ENCODE data around the gene SRGAP3. TPM values are rescaled to one million over a fixed set of nuclear protein-coding genes. Genes with fewer than 3 reads are reported as not detected.

SRGAP3 gene
- total RNA-seq, 2 donors from 2014 or later, result 5.7 to 6.1 TPM

DNA sequence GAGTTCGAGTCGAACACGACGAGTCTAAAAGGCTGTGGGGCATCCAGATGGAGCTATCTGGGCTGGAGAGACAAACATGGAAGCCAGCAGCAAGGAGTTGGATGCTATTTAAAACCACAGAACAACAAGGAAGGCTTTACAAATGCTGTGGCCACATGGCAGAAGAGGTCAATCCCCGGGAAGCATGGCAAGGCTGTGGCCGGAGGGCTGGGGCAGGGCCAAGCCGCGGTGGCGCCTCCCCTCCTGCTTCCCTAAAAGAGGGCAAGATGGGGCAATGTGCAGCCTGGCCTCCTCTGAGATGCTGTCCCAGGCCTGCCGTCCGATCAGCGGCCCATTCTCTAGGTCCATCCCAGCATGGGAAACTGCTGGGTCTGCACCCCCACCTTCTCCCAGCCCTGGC lies 139.1 kb downstream of the SRGAP3 start:
- TF ChIP-seq, protein P1, sequence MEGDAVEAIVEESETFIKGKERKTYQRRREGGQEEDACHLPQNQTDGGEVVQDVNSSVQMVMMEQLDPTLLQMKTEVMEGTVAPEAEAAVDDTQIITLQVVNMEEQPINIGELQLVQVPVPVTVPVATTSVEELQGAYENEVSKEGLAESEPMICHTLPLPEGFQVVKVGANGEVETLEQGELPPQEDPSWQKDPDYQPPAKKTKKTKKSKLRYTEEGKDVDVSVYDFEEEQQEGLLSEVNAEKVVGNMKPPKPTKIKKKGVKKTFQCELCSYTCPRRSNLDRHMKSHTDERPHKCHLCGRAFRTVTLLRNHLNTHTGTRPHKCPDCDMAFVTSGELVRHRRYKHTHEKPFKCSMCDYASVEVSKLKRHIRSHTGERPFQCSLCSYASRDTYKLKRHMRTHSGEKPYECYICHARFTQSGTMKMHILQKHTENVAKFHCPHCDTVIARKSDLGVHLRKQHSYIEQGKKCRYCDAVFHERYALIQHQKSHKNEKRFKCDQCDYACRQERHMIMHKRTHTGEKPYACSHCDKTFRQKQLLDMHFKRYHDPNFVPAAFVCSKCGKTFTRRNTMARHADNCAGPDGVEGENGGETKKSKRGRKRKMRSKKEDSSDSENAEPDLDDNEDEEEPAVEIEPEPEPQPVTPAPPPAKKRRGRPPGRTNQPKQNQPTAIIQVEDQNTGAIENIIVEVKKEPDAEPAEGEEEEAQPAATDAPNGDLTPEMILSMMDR (IDR thresholded peaks at IDR 0.05), result no peak
- intact Hi-C loops (cut with DNase I), result no loop called here
- no peaks in the 10 kb centered on the region for H3K4me1 ChIP-seq
- no peaks in the 10 kb centered on the region for H3K27me3 ChIP-seq
- no peak for DNase-seq
- no peak overlapping the region for H3K27ac ChIP-seq
- no peaks in the 10 kb centered on the region for H3K9me3 ChIP-seq
- no peak overlapping the region for H3K9ac ChIP-seq (ENCODE audit: low read depth in 2 of 2, low read length in 2 of 2)
- H3K36me3 ChIP-seq, result no peaks in the 10 kb centered on the region
- H3K4me3 ChIP-seq, result no peak overlapping the region

DNA sequence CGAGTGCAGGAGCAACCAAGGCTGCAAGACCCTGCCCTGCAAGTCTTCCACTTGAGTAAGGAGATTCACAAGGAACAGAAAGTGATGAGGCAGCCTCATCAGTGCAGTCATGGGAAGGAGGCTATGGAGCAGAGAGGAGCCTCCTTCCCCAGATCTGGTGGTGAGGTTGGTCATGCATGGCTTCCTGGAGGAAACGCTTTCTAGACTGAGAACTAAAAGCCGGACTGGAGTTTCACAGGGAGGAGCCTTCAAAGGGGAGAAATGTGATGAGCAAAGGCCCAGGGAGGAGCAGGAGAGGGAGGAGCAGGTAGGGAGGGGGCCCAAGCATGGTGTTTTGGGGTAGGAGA lies 139.9 kb downstream of the SRGAP3 start:
- no peak overlapping the region for H3K9ac ChIP-seq (ENCODE audit: low read depth in 2 of 2, low read length in 2 of 2)
- intact Hi-C loops (cut with DNase I), result no loop called here

DNA sequence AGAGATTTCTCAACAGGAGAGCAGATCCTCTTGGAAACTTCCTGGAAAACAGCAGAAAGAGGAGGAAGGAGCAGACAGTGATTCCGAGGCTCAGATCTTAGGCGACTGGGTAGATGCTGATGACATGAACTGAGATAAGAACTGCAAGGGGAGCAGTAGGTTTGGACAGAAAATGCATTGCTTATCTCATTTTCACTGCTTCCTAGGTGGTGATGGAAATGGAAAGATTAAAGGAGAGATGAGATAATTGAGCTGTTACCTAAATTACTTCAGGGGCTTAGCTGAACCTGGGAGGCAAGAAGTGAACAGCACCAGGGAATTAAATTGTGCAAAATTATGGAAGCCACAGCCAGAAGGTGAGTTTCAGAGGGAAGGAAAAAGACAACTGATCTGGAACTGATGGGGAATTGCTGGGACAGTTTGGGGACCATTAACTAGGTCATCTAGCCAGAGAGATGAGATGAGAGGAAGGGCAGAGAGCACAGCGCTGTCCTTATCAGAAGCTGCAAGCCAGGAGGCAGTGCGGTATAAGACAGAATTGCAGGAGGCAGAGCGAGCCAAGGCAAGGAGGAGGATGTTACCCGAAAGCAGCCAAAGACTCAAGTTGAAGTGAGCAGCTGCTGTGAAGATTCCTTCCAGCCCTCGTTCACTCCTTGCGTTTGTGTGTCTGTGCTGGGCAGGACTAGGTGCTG lies 140.4 kb downstream of the SRGAP3 start:
- Histone ChIP-seq H3K36me3 (no peaks in the 10 kb centered on the region), H3K4me1 (no peaks in the 10 kb centered on the region), H3K27me3 (no peaks in the 10 kb centered on the region), H3K4me3 (no peak overlapping the region), H3K9me3 (no peaks in the 10 kb centered on the region), H3K27ac (no peak overlapping the region), H3K9ac (ENCODE audit: low read depth in 2 of 2, low read length in 2 of 2) (no peak overlapping the region)
- intact Hi-C loops (cut with DNase I), result no loop called here
- TF ChIP-seq, protein P1 (IDR thresholded peaks at IDR 0.05), result no peak
- no peak for DNase-seq

More for the DNA sequence above, 139.9 kb downstream of the SRGAP3 start:
- Histone ChIP-seq H3K4me3 (no peak overlapping the region), H3K27me3 (no peaks in the 10 kb centered on the region), H3K27ac (no peak overlapping the region), H3K4me1 (no peaks in the 10 kb centered on the region), H3K36me3 (no peaks in the 10 kb centered on the region), H3K9me3 (no peaks in the 10 kb centered on the region)
- DNase-seq, result no peak
- TF ChIP-seq, protein P1 (IDR thresholded peaks at IDR 0.05), result no peak

DNA sequence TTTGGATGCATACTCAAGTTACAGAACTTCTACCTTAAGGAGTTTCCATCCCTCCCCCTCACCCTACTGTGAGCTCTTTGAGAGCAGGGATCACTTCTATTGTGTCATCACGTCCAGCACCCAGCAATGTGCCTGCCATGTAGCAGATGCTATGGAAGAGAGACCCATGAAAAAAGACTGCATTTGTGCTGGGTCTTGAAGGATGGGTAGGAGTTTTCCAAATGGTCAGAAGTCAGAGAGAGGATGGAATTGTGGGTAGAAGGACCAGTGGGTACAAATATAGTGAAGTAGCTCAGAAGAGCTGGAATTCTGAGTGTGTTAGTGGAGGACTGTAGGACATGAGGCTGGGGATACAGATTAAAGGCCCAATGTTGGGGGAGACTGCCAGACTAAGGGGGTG lies 141.7 kb downstream of the SRGAP3 start:
- intact Hi-C loops (cut with DNase I), result no loop called here
- no peaks in the 10 kb centered on the region for H3K9me3 ChIP-seq
- no peak overlapping the region for H3K27ac ChIP-seq
- no peaks in the 10 kb centered on the region for H3K27me3 ChIP-seq
- H3K9ac ChIP-seq (ENCODE audit: low read depth in 2 of 2, low read length in 2 of 2), result no peak overlapping the region
- DNase-seq, result no peak
- no peak overlapping the region for H3K4me3 ChIP-seq
- H3K4me1 ChIP-seq, result no peaks in the 10 kb centered on the region
- no peaks in the 10 kb centered on the region for H3K36me3 ChIP-seq
- TF ChIP-seq, protein P1 (IDR thresholded peaks at IDR 0.05), result no peak

DNA sequence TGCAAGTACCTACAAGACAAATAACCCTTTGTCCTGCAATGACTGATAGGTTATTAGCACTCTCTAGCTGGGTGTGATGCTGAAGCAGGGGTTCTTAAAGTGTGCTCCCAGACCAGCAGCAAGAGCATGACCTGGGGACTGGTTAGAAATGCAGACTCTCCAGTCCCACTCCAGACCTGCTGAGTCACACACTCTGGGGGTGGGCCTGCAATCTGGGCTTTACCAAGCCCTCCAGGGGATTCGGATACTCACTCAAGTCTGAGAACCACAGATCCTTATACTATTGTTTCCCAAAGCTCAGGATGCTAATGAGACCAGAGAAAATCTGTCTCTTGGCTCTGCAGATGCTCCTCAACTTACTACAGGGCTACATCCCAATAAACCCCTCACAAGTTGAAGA lies 144.0 kb downstream of the SRGAP3 start:
- intact Hi-C loops (cut with DNase I), result no loop called here
- Histone ChIP-seq H3K4me3 (no peak overlapping the region), H3K27me3 (no peaks in the 10 kb centered on the region), H3K27ac (no peak overlapping the region), H3K9ac (ENCODE audit: low read depth in 2 of 2, low read length in 2 of 2) (no peak overlapping the region), H3K9me3 (no peaks in the 10 kb centered on the region), H3K4me1 (no peaks in the 10 kb centered on the region), H3K36me3 (no peaks in the 10 kb centered on the region)
- TF ChIP-seq, protein P1 (IDR thresholded peaks at IDR 0.05), result no peak
- no peak for DNase-seq

Data from colonic mucosa (tissue), 4 donors.